ENCODE measurements around the gene SUMO2.

SUMO2 gene

GRCh38 chr17:75126954-75127353 lies 55.8 kb downstream of the SUMO2 start:
- no peaks in the 10 kb centered on the region for H3K79me2 ChIP-seq
- H3K27me3 ChIP-seq (ENCODE audit: control insufficient read depth, insufficient read depth, low read length), result no peaks in the 10 kb centered on the region
- H3K4me2 ChIP-seq (ENCODE audit: low read length), result no peak overlapping the region
- no peak overlapping the region for H3K9ac ChIP-seq
- H3K4me1 ChIP-seq, result no peaks in the 10 kb centered on the region
- no peak overlapping the region for H2AFZ ChIP-seq
- H3K4me3 ChIP-seq (ENCODE audit: low read depth, low read length), result no peak overlapping the region
- no peaks in the 10 kb centered on the region for H3K36me3 ChIP-seq (ENCODE audit: control insufficient read depth, insufficient read depth, low read length)
- no peak for TF ChIP-seq CTCF (IDR thresholded peaks at IDR 0.05)
- H3K27ac ChIP-seq, result no peak overlapping the region
- no peaks in the 10 kb centered on the region for H3K9me3 ChIP-seq (ENCODE audit: control insufficient read depth, low read length)

- no peak overlapping the region for H2AFZ ChIP-seq
- TF ChIP-seq CTCF (IDR thresholded peaks at IDR 0.05), result no peak
- no peak overlapping the region for H3K4me2 ChIP-seq (ENCODE audit: low read length)
- no peaks in the 10 kb centered on the region for H3K9me3 ChIP-seq (ENCODE audit: control insufficient read depth, low read length)
- H3K4me3 ChIP-seq (ENCODE audit: low read depth, low read length), result no peak overlapping the region
- no peak overlapping the region for H3K27ac ChIP-seq
- H3K4me1 ChIP-seq, result no peaks in the 10 kb centered on the region
- no peaks in the 10 kb centered on the region for H3K36me3 ChIP-seq (ENCODE audit: control insufficient read depth, insufficient read depth, low read length)
- no peaks in the 10 kb centered on the region for H3K27me3 ChIP-seq (ENCODE audit: control insufficient read depth, insufficient read depth, low read length)
- no peaks in the 10 kb centered on the region for H3K79me2 ChIP-seq
- H3K9ac ChIP-seq, result no peak overlapping the region
Observed at GRCh38 chr17:75125984-75126383, 56.8 kb downstream of the SUMO2 start.

GRCh38 chr17:75124819-75125162 lies 58.0 kb downstream of the SUMO2 start:
- TF ChIP-seq CTCF (IDR thresholded peaks at IDR 0.05), result no peak
- Histone ChIP-seq H3K79me2 (peaks cover 2% of the 10 kb centered on the region), H2AFZ (no peak overlapping the region), H3K4me1 (no peaks in the 10 kb centered on the region), H3K9ac (no peak overlapping the region), H3K36me3 (ENCODE audit: control insufficient read depth, insufficient read depth, low read length) (no peaks in the 10 kb centered on the region), H3K4me2 (ENCODE audit: low read length) (no peak overlapping the region), H3K27ac (peak overlapping the region; percentile 21), H3K27me3 (ENCODE audit: control insufficient read depth, insufficient read depth, low read length) (no peaks in the 10 kb centered on the region), H3K4me3 (ENCODE audit: low read depth, low read length) (no peak overlapping the region), H3K9me3 (ENCODE audit: control insufficient read depth, low read length) (no peaks in the 10 kb centered on the region)

- Histone ChIP-seq H3K9ac (no peak overlapping the region), H3K4me2 (ENCODE audit: low read length) (no peak overlapping the region), H3K36me3 (ENCODE audit: control insufficient read depth, insufficient read depth, low read length) (no peaks in the 10 kb centered on the region), H3K27me3 (ENCODE audit: control insufficient read depth, insufficient read depth, low read length) (no peaks in the 10 kb centered on the region), H3K4me1 (no peaks in the 10 kb centered on the region), H3K79me2 (peaks cover 2% of the 10 kb centered on the region), H3K27ac (peak overlapping the region; percentile 22), H2AFZ (no peak overlapping the region), H3K9me3 (ENCODE audit: control insufficient read depth, low read length) (no peaks in the 10 kb centered on the region), H3K4me3 (ENCODE audit: low read depth, low read length) (no peak overlapping the region)
- TF ChIP-seq CTCF (IDR thresholded peaks at IDR 0.05), result no peak
Observed at GRCh38 chr17:75124041-75124818, 58.5 kb downstream of the SUMO2 start.

GRCh38 chr17:75118307-75118706 lies 64.5 kb downstream of the SUMO2 start:
- Histone ChIP-seq H3K4me2 (ENCODE audit: low read length) (no peak overlapping the region), H3K4me1 (no peaks in the 10 kb centered on the region), H3K27me3 (ENCODE audit: control insufficient read depth, insufficient read depth, low read length) (no peaks in the 10 kb centered on the region), H3K36me3 (ENCODE audit: control insufficient read depth, insufficient read depth, low read length) (no peaks in the 10 kb centered on the region), H3K4me3 (ENCODE audit: low read depth, low read length) (no peak overlapping the region), H3K79me2 (peaks cover 13% of the 10 kb centered on the region), H3K9ac (no peak overlapping the region), H2AFZ (no peak overlapping the region), H3K27ac (no peak overlapping the region), H3K9me3 (ENCODE audit: control insufficient read depth, low read length) (no peaks in the 10 kb centered on the region)
- TF ChIP-seq CTCF (IDR thresholded peaks at IDR 0.05), result no peak
